HEK293T (cell line): Measurements from ENCODE around the gene ADCY2.

Source experiments
- BHLHE40 ChIP-seq: fragments of 450-650 bp; IDR thresholded peaks from 2 replicates; pipeline ENCODE4 v1.6.1; 2016; ENCODE audit warnings: mild to moderate bottlenecking, moderate library complexity, borderline replicate concordance
- ELF4 ChIP-seq: fragments of 450-650 bp; IDR thresholded peaks from 2 replicates; pipeline ENCODE4 v1.6.1; 2017; ENCODE audit warnings: antibody characterized with exemption
- FOXA1 ChIP-seq: fragments of 450-650 bp; IDR thresholded peaks from 2 replicates; pipeline ENCODE4 v1.6.1; 2016; ENCODE audit warnings: mild to moderate bottlenecking
- FOXK2 ChIP-seq: fragments of 450-650 bp; IDR thresholded peaks from 2 replicates; pipeline ENCODE4 v1.6.1; 2016; ENCODE audit warnings: mild to moderate bottlenecking
- HDGF ChIP-seq: fragments of 450-650 bp; IDR thresholded peaks from 2 replicates; pipeline ENCODE4 v1.6.1; 2017; ENCODE audit warnings: antibody characterized with exemption, borderline replicate concordance
- SP1 ChIP-seq: fragments of 450-650 bp; IDR thresholded peaks from 2 replicates; pipeline ENCODE4 v1.6.1; 2017
- SUZ12 ChIP-seq: fragments of 450-650 bp; IDR thresholded peaks from 2 replicates; pipeline ENCODE4 v1.6.1; 2016; ENCODE audit warnings: mild to moderate bottlenecking
- TARDBP ChIP-seq: fragments of 450-650 bp; IDR thresholded peaks from 2 replicates; pipeline ENCODE4 v1.6.1; 2016
- ZNF384 ChIP-seq: fragments of 450-650 bp; IDR thresholded peaks from 2 replicates; pipeline ENCODE4 v1.6.1; 2016

DNA sequence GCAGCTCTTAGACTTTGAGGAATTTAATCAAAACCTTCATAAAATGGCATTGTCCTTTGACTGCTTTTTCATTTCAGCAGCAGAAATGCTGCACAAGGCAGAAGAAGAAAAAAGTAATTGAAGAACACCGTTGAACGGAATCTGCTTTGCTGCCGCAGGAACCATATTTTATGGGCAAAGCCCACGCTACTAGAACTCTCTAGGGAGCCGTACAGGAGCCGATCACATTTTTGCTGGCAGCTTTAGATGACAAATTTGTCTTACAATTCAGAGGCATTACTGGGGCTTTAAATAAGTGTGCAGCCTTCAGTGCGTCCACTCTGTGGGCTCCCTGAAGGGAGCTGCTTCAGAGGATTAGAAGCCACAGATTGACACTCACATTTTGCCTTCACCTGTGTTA is 449.6 kb downstream of the ADCY2 start:
- no peak for TF ChIP-seq FOXA1
- no peak for TF ChIP-seq BHLHE40
- no peak for TF ChIP-seq SP1
- no peak for TF ChIP-seq ZNF384
- TF ChIP-seq TARDBP: no peak
- TF ChIP-seq SUZ12: no peak
- no peak for TF ChIP-seq HDGF
- TF ChIP-seq FOXK2: no peak
- TF ChIP-seq ELF4: no peak
